ENCODE measurements around the gene NAA38. TPM values are rescaled to one million over a fixed set of nuclear protein-coding genes. Genes with fewer than 3 reads are reported as not detected.
A peak's percentile ranks its signal among the peaks of the same experiment; 100 is the strongest.

Gene NAA38
- total and polyA plus RNA-seq, 5 donors from 2014 or later, result 23.6 to 192 (median 130) TPM

DNA sequence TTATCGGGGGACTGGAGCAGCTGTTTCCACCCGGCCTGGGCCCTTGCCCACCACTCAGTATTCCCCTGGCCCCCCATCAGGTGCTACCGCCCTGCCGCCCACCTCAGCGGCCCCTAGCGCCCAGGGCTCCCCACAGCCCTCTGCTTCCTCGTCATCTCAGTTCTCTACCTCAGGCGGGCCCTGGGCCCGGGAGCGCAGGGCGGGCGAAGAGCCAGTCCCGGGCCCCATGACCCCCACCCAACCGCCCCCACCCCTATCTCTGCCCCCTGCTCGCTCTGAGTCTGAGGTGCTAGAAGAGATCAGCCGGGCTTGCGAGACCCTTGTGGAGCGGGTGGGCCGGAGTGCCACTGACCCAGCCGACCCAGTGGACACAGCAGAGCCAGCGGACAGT is 8.6 kb downstream of the NAA38 start:
- ATAC-seq (ENCODE audit: low read depth in 2 of 2) (no peak), DNase-seq (no peak)
- H3K27ac Mint-ChIP-seq, result no peak overlapping the region
- no peaks in the 10 kb centered on the region for H3K27me3 ChIP-seq (ENCODE audit: control insufficient read depth, insufficient read depth, low read length)
- H3K36me3 Mint-ChIP-seq, result no peaks in the 10 kb centered on the region
- H3K4me3 Mint-ChIP-seq, result no peak overlapping the region
- H3K27ac ChIP-seq (ENCODE audit: insufficient read depth, low read length, poor library complexity, severe bottlenecking), result no peak overlapping the region
- H3K4me1 Mint-ChIP-seq, result peaks cover 0 to 37% (median 9%) of the 10 kb centered on the region in 4 donors
- peaks cover 22% of the 10 kb centered on the region for H3K36me3 ChIP-seq (ENCODE audit: control insufficient read depth, insufficient read depth, low read length)
- H3K4me1 ChIP-seq (ENCODE audit: control insufficient read depth, insufficient read depth, low read length, poor library complexity, severe bottlenecking), result peaks cover 34% of the 10 kb centered on the region
- peaks cover 6% of the 10 kb centered on the region for H3K27me3 Mint-ChIP-seq
- H3K4me3 ChIP-seq (ENCODE audit: low read depth, low read length), result no peak overlapping the region
- H3K9me3 ChIP-seq (ENCODE audit: control insufficient read depth in 2 of 2, low read length in 2 of 2), result no peaks in the 10 kb centered on the region
- H3K9me3 Mint-ChIP-seq, result no peaks in the 10 kb centered on the region

DNA sequence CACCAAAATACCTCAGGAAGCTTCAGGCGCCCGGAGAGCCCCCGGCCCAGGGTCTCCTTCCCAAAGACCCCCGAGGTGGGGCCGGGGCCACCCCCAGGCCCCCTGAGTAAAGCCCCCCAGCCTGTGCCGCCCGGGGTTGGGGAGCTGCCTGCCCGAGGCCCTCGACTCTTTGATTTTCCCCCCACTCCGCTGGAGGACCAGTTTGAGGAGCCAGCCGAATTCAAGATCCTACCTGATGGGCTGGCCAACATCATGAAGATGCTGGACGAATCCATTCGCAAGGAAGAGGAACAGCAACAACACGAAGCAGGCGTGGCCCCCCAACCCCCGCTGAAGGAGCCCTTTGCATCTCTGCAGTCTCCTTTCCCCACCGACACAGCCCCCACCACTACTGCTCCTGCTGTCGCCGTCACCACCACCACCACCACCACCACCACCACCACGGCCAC is 9.2 kb downstream of the NAA38 start:
- ATAC-seq (ENCODE audit: low read depth in 2 of 2) (no peak), DNase-seq (no peak)
- Histone ChIP-seq H3K4me1 (ENCODE audit: control insufficient read depth, insufficient read depth, low read length, poor library complexity, severe bottlenecking) (peaks cover 40% of the 10 kb centered on the region), H3K9me3 (ENCODE audit: control insufficient read depth in 2 of 2, low read length in 2 of 2) (no peaks in the 10 kb centered on the region), H3K27ac (ENCODE audit: insufficient read depth, low read length, poor library complexity, severe bottlenecking) (no peak overlapping the region), H3K4me3 (ENCODE audit: low read depth, low read length) (no peak overlapping the region), H3K27me3 (ENCODE audit: control insufficient read depth, insufficient read depth, low read length) (no peaks in the 10 kb centered on the region), H3K36me3 (ENCODE audit: control insufficient read depth, insufficient read depth, low read length) (peaks cover 21% of the 10 kb centered on the region)
- Mint-ChIP-seq H3K36me3 (no peaks in the 10 kb centered on the region), H3K27ac (no peak overlapping the region), H3K4me3 (no peak overlapping the region), H3K9me3 (no peaks in the 10 kb centered on the region), H3K27me3 (peaks cover 12% of the 10 kb centered on the region), H3K4me1 (peaks cover 0 to 40% (median 11%) of the 10 kb centered on the region in 4 donors)

- Histone ChIP-seq H3K27ac (ENCODE audit: insufficient read depth, low read length, poor library complexity, severe bottlenecking) (no peak overlapping the region), H3K4me3 (ENCODE audit: low read depth, low read length) (no peak overlapping the region), H3K9me3 (ENCODE audit: control insufficient read depth in 2 of 2, low read length in 2 of 2) (no peaks in the 10 kb centered on the region), H3K27me3 (ENCODE audit: control insufficient read depth, insufficient read depth, low read length) (no peaks in the 10 kb centered on the region), H3K36me3 (ENCODE audit: control insufficient read depth, insufficient read depth, low read length) (peaks cover 13% of the 10 kb centered on the region), H3K4me1 (ENCODE audit: control insufficient read depth, insufficient read depth, low read length, poor library complexity, severe bottlenecking) (peaks cover 45% of the 10 kb centered on the region)
- no peak for DNase-seq
- H3K9me3 Mint-ChIP-seq, result peaks cover 0 to 2% (median 0%) of the 10 kb centered on the region in 7 donors
- no peak for ATAC-seq (ENCODE audit: low read depth in 2 of 2)
- no peaks in the 10 kb centered on the region for H3K36me3 Mint-ChIP-seq
- H3K27ac Mint-ChIP-seq, result no peak overlapping the region
- peaks cover 24% of the 10 kb centered on the region for H3K27me3 Mint-ChIP-seq
- H3K4me1 Mint-ChIP-seq, result peaks cover 0 to 43% (median 15%) of the 10 kb centered on the region in 4 donors
- H3K4me3 Mint-ChIP-seq, result peak overlapping the region in 2 of 4 donors; percentile 66 to 83
Measured at GRCh38 chr17:7846765-7847661, 10.3 kb downstream of the NAA38 start.

DNA sequence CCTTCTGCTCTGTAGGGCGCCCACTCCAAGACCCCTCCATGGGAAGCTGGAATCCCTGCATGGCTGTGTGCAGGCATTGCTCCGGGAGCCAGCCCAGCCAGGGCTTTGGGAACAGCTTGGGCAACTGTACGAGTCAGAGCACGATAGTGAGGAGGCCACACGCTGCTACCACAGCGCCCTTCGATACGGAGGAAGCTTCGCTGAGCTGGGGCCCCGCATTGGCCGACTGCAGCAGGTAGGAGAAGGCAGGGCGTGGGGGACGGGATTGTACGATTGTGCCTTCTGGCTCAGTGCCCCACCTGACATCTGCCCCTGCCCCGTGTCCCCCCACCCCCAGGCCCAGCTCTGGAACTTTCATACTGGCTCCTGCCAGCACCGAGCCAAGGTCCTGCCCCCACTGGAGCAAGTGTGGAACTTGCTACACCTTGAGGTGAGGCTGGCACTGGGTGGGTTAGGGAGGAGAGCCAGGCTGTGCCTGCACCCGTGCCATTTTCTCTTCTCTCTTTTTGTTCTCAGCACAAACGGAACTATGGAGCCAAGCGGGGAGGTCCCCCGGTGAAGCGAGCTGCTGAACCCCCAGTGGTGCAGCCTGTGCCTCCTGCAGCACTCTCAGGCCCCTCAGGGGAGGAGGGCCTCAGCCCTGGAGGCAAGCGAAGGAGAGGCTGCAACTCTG is 11.2 kb downstream of the NAA38 start:
- Mint-ChIP-seq H3K27ac (peak overlapping the region in 1 of 3 donors; percentile 100), H3K4me1 (peaks cover 0 to 40% (median 12%) of the 10 kb centered on the region in 4 donors), H3K9me3 (peaks cover 0 to 2% (median 0%) of the 10 kb centered on the region in 7 donors), H3K27me3 (peaks cover 25% of the 10 kb centered on the region), H3K36me3 (no peaks in the 10 kb centered on the region), H3K4me3 (peak overlapping the region in 3 of 4 donors; percentile 65 to 93 (median 83))
- Histone ChIP-seq H3K4me3 (ENCODE audit: low read depth, low read length) (no peak overlapping the region), H3K36me3 (ENCODE audit: control insufficient read depth, insufficient read depth, low read length) (peaks cover 13% of the 10 kb centered on the region), H3K27me3 (ENCODE audit: control insufficient read depth, insufficient read depth, low read length) (no peaks in the 10 kb centered on the region), H3K4me1 (ENCODE audit: control insufficient read depth, insufficient read depth, low read length, poor library complexity, severe bottlenecking) (peaks cover 47% of the 10 kb centered on the region), H3K9me3 (ENCODE audit: control insufficient read depth in 2 of 2, low read length in 2 of 2) (no peaks in the 10 kb centered on the region), H3K27ac (ENCODE audit: insufficient read depth, low read length, poor library complexity, severe bottlenecking) (peak overlapping the region; percentile 100)
- ATAC-seq (ENCODE audit: low read depth in 2 of 2) (no peak), DNase-seq (no peak)

- H3K27ac Mint-ChIP-seq, result peak overlapping the region in 2 of 3 donors; percentile 100
- H3K4me3 ChIP-seq (ENCODE audit: low read depth, low read length), result peak overlapping the region; percentile 32
- no peaks in the 10 kb centered on the region for H3K9me3 ChIP-seq (ENCODE audit: control insufficient read depth in 2 of 2, low read length in 2 of 2)
- no peaks in the 10 kb centered on the region for H3K36me3 Mint-ChIP-seq
- no peak for ATAC-seq (ENCODE audit: low read depth in 2 of 2)
- H3K4me3 Mint-ChIP-seq, result peak overlapping the region; percentile 88 to 99 (median 94)
- H3K27me3 Mint-ChIP-seq, result peaks cover 25% of the 10 kb centered on the region
- peaks cover 48% of the 10 kb centered on the region for H3K4me1 ChIP-seq (ENCODE audit: control insufficient read depth, insufficient read depth, low read length, poor library complexity, severe bottlenecking)
- peaks cover 0 to 2% (median 0%) of the 10 kb centered on the region in 7 donors for H3K9me3 Mint-ChIP-seq
- H3K27me3 ChIP-seq (ENCODE audit: control insufficient read depth, insufficient read depth, low read length), result no peaks in the 10 kb centered on the region
- no peak for DNase-seq
- H3K4me1 Mint-ChIP-seq, result peaks cover 0 to 40% (median 17%) of the 10 kb centered on the region in 4 donors
- H3K36me3 ChIP-seq (ENCODE audit: control insufficient read depth, insufficient read depth, low read length), result peaks cover 13% of the 10 kb centered on the region
- H3K27ac ChIP-seq (ENCODE audit: insufficient read depth, low read length, poor library complexity, severe bottlenecking), result peak overlapping the region; percentile 100
Measured at GRCh38 chr17:7845359-7846062, 11.8 kb downstream of the NAA38 start.

- peak; percentile 43 to 44 for ATAC-seq (ENCODE audit: low read depth in 2 of 2)
- peaks cover 0 to 2% (median 0%) of the 10 kb centered on the region in 7 donors for H3K9me3 Mint-ChIP-seq
- DNase-seq, result peak; percentile 79 to 92 (median 82)
- H3K27me3 Mint-ChIP-seq, result peaks cover 25% of the 10 kb centered on the region
- H3K4me3 ChIP-seq (ENCODE audit: low read depth, low read length), result peak overlapping the region; percentile 76
- peaks cover 57% of the 10 kb centered on the region for H3K4me1 ChIP-seq (ENCODE audit: control insufficient read depth, insufficient read depth, low read length, poor library complexity, severe bottlenecking)
- H3K4me3 Mint-ChIP-seq, result peak overlapping the region; percentile 88 to 99 (median 94)
- no peaks in the 10 kb centered on the region for H3K27me3 ChIP-seq (ENCODE audit: control insufficient read depth, insufficient read depth, low read length)
- H3K27ac ChIP-seq (ENCODE audit: insufficient read depth, low read length, poor library complexity, severe bottlenecking), result peak overlapping the region; percentile 100
- H3K4me1 Mint-ChIP-seq, result peaks cover 0 to 46% (median 27%) of the 10 kb centered on the region in 4 donors
- no peaks in the 10 kb centered on the region for H3K36me3 Mint-ChIP-seq
- peaks cover 8% of the 10 kb centered on the region for H3K36me3 ChIP-seq (ENCODE audit: control insufficient read depth, insufficient read depth, low read length)
- H3K9me3 ChIP-seq (ENCODE audit: control insufficient read depth in 2 of 2, low read length in 2 of 2), result no peaks in the 10 kb centered on the region
- peak overlapping the region; percentile 71 to 100 (median 100) for H3K27ac Mint-ChIP-seq
Measured at GRCh38 chr17:7844292-7845154, 12.8 kb downstream of the NAA38 start.

All from CD4-positive, CD25-positive, alpha-beta regulatory T cell (primary cell).